Keratinocyte (primary cell): ENCODE data around the gene UMODL1. TPM values are rescaled to one million over a fixed set of nuclear protein-coding genes. Genes with fewer than 3 reads are reported as not detected.

Experiments used
- DNase-seq: peaks from one replicate; pipeline ENCODE4 v3.0.0-alpha.2; 2011; ENCODE audit warnings: low read depth, missing footprints, low spot score
- FAIRE-seq: peaks from 2 replicates; lab custom pipeline; 2011; peaks lifted over from hg19 to GRCh38; lab: Jason Lieb, UNC
- H2AFZ ChIP-seq: 2 replicates; pipeline ENCODE4 v1.6.0; 2012; ENCODE audit warnings: low read length, control low read depth, inconsistent platforms; ENCODE audit not compliant: control insufficient read depth
- H3K27ac ChIP-seq: 2 replicates; pipeline ENCODE4 v1.5.1; 2011; ENCODE audit warnings: low read length; ENCODE audit not compliant: control insufficient read depth, insufficient read depth
- H3K27me3 ChIP-seq: 3 replicates; pipeline ENCODE4 v1.6.0; 2011; ENCODE audit warnings: low read length; ENCODE audit not compliant: control insufficient read depth, insufficient read depth; ENCODE audit errors: extremely low read depth
- H3K36me3 ChIP-seq, 2 experiments: 2 replicates in 1 of 2; 3 replicates in 1 of 2; pipeline ENCODE4 v1.5.1; 2011; ENCODE audit warnings: low read length in 2 of 2, mild to moderate bottlenecking in 1 of 2; ENCODE audit not compliant: control insufficient read depth in 2 of 2, insufficient read depth in 2 of 2; ENCODE audit errors: extremely low read depth in 1 of 2
- H3K4me1 ChIP-seq: 3 replicates; pipeline ENCODE4 v1.5.1; 2011; ENCODE audit warnings: low read length; ENCODE audit not compliant: control insufficient read depth, insufficient read depth; ENCODE audit errors: extremely low read depth
- H3K4me2 ChIP-seq: 3 replicates; pipeline ENCODE4 v1.6.0; 2011; ENCODE audit warnings: low read depth, low read length; ENCODE audit not compliant: control insufficient read depth, insufficient read depth; ENCODE audit errors: extremely low read depth
- H3K4me3 ChIP-seq, 3 experiments: fragments of 200-600 bp in 1 of 3; sonication (generic) in 1 of 3; 2 replicates in 2 of 3; 3 replicates in 1 of 3; pipeline ENCODE4 v1.5.1; 2011 to 2016; ENCODE audit warnings: low read length in 3 of 3, mild to moderate bottlenecking in 3 of 3, control low read depth in 2 of 3, inconsistent platforms in 1 of 3, low read depth in 1 of 3, mixed read lengths in 1 of 3, mixed run types in 1 of 3, moderate library complexity in 1 of 3; ENCODE audit not compliant: control insufficient read depth in 2 of 3, insufficient read depth in 2 of 3; ENCODE audit errors: extremely low read depth in 1 of 3
- H3K79me2 ChIP-seq: 2 replicates; pipeline ENCODE4 v1.6.0; 2012; ENCODE audit warnings: low read length; ENCODE audit not compliant: control insufficient read depth, insufficient read depth
- H3K9ac ChIP-seq: 3 replicates; pipeline ENCODE4 v1.6.0; 2011; ENCODE audit warnings: low read length; ENCODE audit not compliant: control insufficient read depth, insufficient read depth; ENCODE audit errors: extremely low read depth
- H3K9me1 ChIP-seq: 3 replicates; pipeline ENCODE4 v1.6.0; 2011; ENCODE audit warnings: low read length; ENCODE audit not compliant: control insufficient read depth, insufficient read depth; ENCODE audit errors: extremely low read depth
- H3K9me3 ChIP-seq: 2 replicates; pipeline ENCODE4 v1.5.1; 2012; ENCODE audit warnings: low read depth, low read length; ENCODE audit not compliant: control insufficient read depth
- H4K20me1 ChIP-seq: 3 replicates; pipeline ENCODE4 v1.6.0; 2011; ENCODE audit warnings: low read length; ENCODE audit not compliant: control insufficient read depth, insufficient read depth; ENCODE audit errors: extremely low read depth
- EZH2 ChIP-seq: IDR thresholded peaks from one replicate; pipeline ENCODE4 v1.6.1; 2012; ENCODE audit warnings: inconsistent platforms, mild to moderate bottlenecking, low read length, moderate library complexity
- dilution Hi-C: fragments of 300-500 bp; cut with MboI; formaldehyde crosslinking; loops from one replicate; pipeline ENCODE4 v1.7.0; 2020; ENCODE audit warnings: low sequenced_read_pairs; ENCODE audit not compliant: extremely low pct_ligation_motif_present
- polyA plus RNA-seq, 5 experiments: library from polyadenylated mRNA; depleted of rRNA in 3 of 5; stranded (reverse) in 3 of 5; stranded (forward) in 1 of 5; unstranded in 1 of 5; fragments of >200 nt; gene quantifications; 1 replicate in 1 of 5; 2 replicates in 3 of 5; 3 replicates in 1 of 5; pipeline versions ENCODE4 v1.2.1 to v1.2.3, GENCODE V29; 2011 to 2012; ENCODE audit warnings: missing spikeins in 2 of 5, low read depth in 1 of 5, low replicate concordance in 1 of 5
- TF ChIP-seq, protein P1 (sequence below), 3 experiments: IDR thresholded peaks in 1 of 3; conservative IDR thresholded peaks in 1 of 3; optimal IDR thresholded peaks in 1 of 3; 2 replicates in 2 of 3; 3 replicates in 1 of 3; pipeline versions ENCODE3 to v1.5.1; 2011; ENCODE audit warnings: low read length in 3 of 3, mild to moderate bottlenecking in 3 of 3, moderate library complexity in 2 of 3, control low read depth in 1 of 3, inconsistent platforms in 1 of 3; ENCODE audit not compliant: insufficient read depth in 2 of 3; ENCODE audit errors: extremely low read depth in 1 of 3

UMODL1 gene
- polyA plus RNA-seq, 1 donor (not counting 4 experiments of a cell fraction or from before 2014, with no cell fraction given): 0.03 TPM

- DNase-seq (no peak), FAIRE-seq (no peak)
- no peaks in the 10 kb centered on the region for H3K79me2 ChIP-seq
- H2AFZ ChIP-seq: no peak overlapping the region
- TF ChIP-seq, protein P1, sequence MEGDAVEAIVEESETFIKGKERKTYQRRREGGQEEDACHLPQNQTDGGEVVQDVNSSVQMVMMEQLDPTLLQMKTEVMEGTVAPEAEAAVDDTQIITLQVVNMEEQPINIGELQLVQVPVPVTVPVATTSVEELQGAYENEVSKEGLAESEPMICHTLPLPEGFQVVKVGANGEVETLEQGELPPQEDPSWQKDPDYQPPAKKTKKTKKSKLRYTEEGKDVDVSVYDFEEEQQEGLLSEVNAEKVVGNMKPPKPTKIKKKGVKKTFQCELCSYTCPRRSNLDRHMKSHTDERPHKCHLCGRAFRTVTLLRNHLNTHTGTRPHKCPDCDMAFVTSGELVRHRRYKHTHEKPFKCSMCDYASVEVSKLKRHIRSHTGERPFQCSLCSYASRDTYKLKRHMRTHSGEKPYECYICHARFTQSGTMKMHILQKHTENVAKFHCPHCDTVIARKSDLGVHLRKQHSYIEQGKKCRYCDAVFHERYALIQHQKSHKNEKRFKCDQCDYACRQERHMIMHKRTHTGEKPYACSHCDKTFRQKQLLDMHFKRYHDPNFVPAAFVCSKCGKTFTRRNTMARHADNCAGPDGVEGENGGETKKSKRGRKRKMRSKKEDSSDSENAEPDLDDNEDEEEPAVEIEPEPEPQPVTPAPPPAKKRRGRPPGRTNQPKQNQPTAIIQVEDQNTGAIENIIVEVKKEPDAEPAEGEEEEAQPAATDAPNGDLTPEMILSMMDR (optimal IDR thresholded peaks at IDR 0.05 in 1 of 3, IDR thresholded peaks at IDR 0.05 in 1 of 3, conservative IDR thresholded peaks at IDR 0.05 in 1 of 3; ENCODE audit: extremely low read depth in 1 of 3, insufficient read depth in 2 of 3, low read length in 3 of 3): no peak
- TF ChIP-seq EZH2: no peak
- no peaks in the 10 kb centered on the region for H3K9me3 ChIP-seq
- no peak overlapping the region for H3K9ac ChIP-seq
- H3K4me2 ChIP-seq: no peak overlapping the region
- H4K20me1 ChIP-seq: no peaks in the 10 kb centered on the region
- dilution Hi-C loops: no loop called here
- H3K9me1 ChIP-seq: no peaks in the 10 kb centered on the region
- H3K27me3 ChIP-seq: peaks cover 6% of the 10 kb centered on the region
- H3K4me1 ChIP-seq: no peaks in the 10 kb centered on the region
- H3K36me3 ChIP-seq: no peaks in the 10 kb centered on the region
- no peak overlapping the region for H3K27ac ChIP-seq
- no peak overlapping the region for H3K4me3 ChIP-seq
Observed at GRCh38 chr21:42031241-42031640, 39.9 kb upstream of the UMODL1 start.

DNA sequence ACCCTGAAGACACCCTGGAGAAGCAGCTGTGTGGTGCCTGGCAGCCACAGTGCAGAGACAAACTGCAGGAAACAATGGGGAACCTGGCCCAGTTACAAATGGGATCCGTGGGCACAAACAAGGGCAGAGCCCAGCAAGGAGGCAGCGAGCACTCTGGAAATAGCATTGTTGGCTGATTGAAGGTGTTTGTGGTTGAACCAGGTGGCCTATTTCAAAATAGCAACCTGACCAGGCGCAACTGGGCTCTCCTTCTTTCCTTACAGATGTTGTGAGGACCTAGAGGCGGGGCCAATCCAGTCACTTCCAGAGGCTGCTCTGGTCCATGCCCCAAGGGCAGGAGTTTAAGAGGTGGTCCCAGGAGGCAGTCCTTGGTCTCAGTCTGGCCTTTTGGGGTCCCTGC, 39.3 kb upstream of the UMODL1 start:
- Histone ChIP-seq H3K79me2 (no peaks in the 10 kb centered on the region), H2AFZ (no peak overlapping the region), H3K36me3 (no peaks in the 10 kb centered on the region), H3K27me3 (peaks cover 6% of the 10 kb centered on the region), H3K27ac (no peak overlapping the region), H3K9me1 (no peaks in the 10 kb centered on the region), H3K4me2 (no peak overlapping the region), H4K20me1 (no peaks in the 10 kb centered on the region), H3K4me1 (no peaks in the 10 kb centered on the region), H3K9ac (no peak overlapping the region), H3K4me3 (no peak overlapping the region), H3K9me3 (no peaks in the 10 kb centered on the region)
- TF ChIP-seq EZH2: no peak
- TF ChIP-seq, protein P1 (optimal IDR thresholded peaks at IDR 0.05 in 1 of 3, IDR thresholded peaks at IDR 0.05 in 1 of 3, conservative IDR thresholded peaks at IDR 0.05 in 1 of 3; ENCODE audit: extremely low read depth in 1 of 3, insufficient read depth in 2 of 3, low read length in 3 of 3): no peak
- dilution Hi-C loops: no loop called here
- DNase-seq (no peak), FAIRE-seq (no peak)
